ENCODE data around the gene TMEM256. TPM values are rescaled to one million over a fixed set of nuclear protein-coding genes. Genes with fewer than 3 reads are reported as not detected.
"Not testable (repeated sequence)": the region's sequence is repeated elsewhere in the genome, so short reads cannot be mapped to it uniquely, and the experiment has no call there.

Gene TMEM256
- total RNA-seq, 3 donors from 2014 or later = 51.9 to 85.1 (median 64.9) TPM

DNA sequence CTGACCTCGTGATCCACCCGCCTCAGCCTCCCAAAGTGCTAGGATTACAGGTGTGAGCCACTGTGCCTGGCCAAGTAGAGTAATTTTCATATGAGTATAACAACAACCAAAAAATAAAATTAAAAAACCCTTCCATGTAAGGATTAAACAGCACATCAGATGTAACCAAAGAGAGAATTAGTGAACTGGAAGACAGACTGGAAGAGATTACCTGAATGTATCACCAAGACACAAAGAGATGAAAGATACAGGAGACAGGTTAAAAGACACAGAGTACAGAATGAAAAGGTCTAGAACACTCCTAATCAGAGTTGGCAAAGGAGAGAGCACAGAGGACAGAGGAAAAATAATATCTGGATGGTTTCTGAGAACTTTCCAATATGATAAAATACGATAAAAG is 24.8 kb downstream of the TMEM256 start:
- intact Hi-C loops (cut with DNase I, micrococcal nuclease) = no loop called here
- no peaks in the 10 kb centered on the region for H3K36me3 ChIP-seq (ENCODE audit: low read depth)
- DNase-seq = no peak
- H3K4me1 ChIP-seq (ENCODE audit: low read depth) = peaks cover 7% of the 10 kb centered on the region
- no peak overlapping the region for H3K4me3 ChIP-seq
- H3K9me3 ChIP-seq = no peaks in the 10 kb centered on the region
- TF ChIP-seq, protein P1, sequence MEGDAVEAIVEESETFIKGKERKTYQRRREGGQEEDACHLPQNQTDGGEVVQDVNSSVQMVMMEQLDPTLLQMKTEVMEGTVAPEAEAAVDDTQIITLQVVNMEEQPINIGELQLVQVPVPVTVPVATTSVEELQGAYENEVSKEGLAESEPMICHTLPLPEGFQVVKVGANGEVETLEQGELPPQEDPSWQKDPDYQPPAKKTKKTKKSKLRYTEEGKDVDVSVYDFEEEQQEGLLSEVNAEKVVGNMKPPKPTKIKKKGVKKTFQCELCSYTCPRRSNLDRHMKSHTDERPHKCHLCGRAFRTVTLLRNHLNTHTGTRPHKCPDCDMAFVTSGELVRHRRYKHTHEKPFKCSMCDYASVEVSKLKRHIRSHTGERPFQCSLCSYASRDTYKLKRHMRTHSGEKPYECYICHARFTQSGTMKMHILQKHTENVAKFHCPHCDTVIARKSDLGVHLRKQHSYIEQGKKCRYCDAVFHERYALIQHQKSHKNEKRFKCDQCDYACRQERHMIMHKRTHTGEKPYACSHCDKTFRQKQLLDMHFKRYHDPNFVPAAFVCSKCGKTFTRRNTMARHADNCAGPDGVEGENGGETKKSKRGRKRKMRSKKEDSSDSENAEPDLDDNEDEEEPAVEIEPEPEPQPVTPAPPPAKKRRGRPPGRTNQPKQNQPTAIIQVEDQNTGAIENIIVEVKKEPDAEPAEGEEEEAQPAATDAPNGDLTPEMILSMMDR (IDR thresholded peaks at IDR 0.05) = no peak
- ATAC-seq = no peak

GRCh38 chr17:7374353-7374752 is 29.5 kb downstream of the TMEM256 start:
- no peak for DNase-seq
- no peaks in the 10 kb centered on the region for H3K4me1 ChIP-seq (ENCODE audit: low read depth)
- H3K9me3 ChIP-seq = no peaks in the 10 kb centered on the region
- no peak for ATAC-seq
- TF ChIP-seq, protein P1 (IDR thresholded peaks at IDR 0.05) = no peak
- H3K36me3 ChIP-seq (ENCODE audit: low read depth) = no peaks in the 10 kb centered on the region
- no peak overlapping the region for H3K4me3 ChIP-seq
- intact Hi-C loops (cut with DNase I, micrococcal nuclease) = no loop called here

DNA sequence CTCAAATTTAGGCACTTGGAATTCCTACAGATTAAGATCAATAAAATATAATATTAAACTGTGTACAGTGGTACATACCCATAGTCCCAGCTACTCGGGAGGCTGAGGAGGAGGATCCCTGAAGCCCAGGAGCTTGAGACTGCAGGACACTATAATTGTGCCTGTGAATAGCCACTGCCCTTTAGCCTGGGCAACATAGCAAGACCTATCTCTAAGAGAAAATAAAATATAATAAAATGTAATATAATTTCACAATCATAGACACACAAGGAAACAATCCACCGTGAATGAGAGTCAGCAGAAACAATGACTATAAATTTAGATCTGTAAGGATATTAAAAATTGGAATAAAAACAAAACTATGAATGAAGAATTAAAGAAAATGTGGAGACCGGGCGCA is 33.0 kb downstream of the TMEM256 start:
- intact Hi-C loops (cut with DNase I, micrococcal nuclease) = no loop called here
- peak; percentile 59 for ATAC-seq

DNA sequence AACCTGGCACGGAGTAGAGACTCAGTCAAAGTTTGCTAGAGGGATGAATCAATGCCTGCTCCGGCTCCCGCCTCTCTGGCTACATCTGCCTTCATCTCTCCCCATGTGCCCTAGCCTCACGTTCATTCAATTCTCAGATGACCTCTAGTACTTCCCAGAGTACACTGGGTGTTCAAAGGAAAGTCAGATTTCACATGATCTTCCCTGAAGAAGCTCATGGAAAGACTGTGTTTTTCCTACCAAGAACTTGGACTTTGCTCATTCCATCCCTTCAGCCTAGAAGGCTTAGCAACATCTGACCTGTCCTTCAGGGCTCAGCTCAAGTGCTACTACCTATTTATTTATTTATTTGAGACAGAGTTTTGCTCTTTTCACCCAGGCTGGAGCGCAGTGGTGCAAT is 34.1 kb downstream of the TMEM256 start:
- no peaks in the 10 kb centered on the region for H3K9me3 ChIP-seq
- TF ChIP-seq, protein P1 (IDR thresholded peaks at IDR 0.05) = no peak
- H3K36me3 ChIP-seq (ENCODE audit: low read depth) = no peaks in the 10 kb centered on the region
- no peak overlapping the region for H3K4me3 ChIP-seq
- no peak for DNase-seq
- intact Hi-C loops (cut with DNase I, micrococcal nuclease) = no loop called here
- ATAC-seq = no peak
- H3K4me1 ChIP-seq (ENCODE audit: low read depth) = no peaks in the 10 kb centered on the region

More for the DNA sequence above, 33.0 kb downstream of the TMEM256 start:
- DNase-seq = no peak
- Histone ChIP-seq H3K36me3 (ENCODE audit: low read depth) (no peaks in the 10 kb centered on the region), H3K4me1 (ENCODE audit: low read depth) (no peaks in the 10 kb centered on the region), H3K4me3 (no peak overlapping the region), H3K9me3 (no peaks in the 10 kb centered on the region)
- TF ChIP-seq, protein P1 (IDR thresholded peaks at IDR 0.05) = no peak

- H3K36me3 ChIP-seq (ENCODE audit: low read depth); H3K4me1 ChIP-seq (ENCODE audit: low read depth); intact Hi-C loops (cut with DNase I, micrococcal nuclease); ATAC-seq; H3K9me3 ChIP-seq; DNase-seq; H3K4me3 ChIP-seq: not testable (repeated sequence)
Observed at GRCh38 chr17:7368599-7368994, 35.3 kb downstream of the TMEM256 start.

- no peaks in the 10 kb centered on the region for H3K4me1 ChIP-seq (ENCODE audit: low read depth)
- no peak for ATAC-seq
- H3K36me3 ChIP-seq (ENCODE audit: low read depth) = no peaks in the 10 kb centered on the region
- no peak for DNase-seq
- intact Hi-C loops (cut with DNase I, micrococcal nuclease) = no loop called here
- TF ChIP-seq, protein P1 (IDR thresholded peaks at IDR 0.05) = no peak
- no peak overlapping the region for H3K4me3 ChIP-seq
- H3K9me3 ChIP-seq = no peaks in the 10 kb centered on the region
Observed at GRCh38 chr17:7367918-7368598, 35.8 kb downstream of the TMEM256 start.
